Ectodermal cell (in vitro differentiated cells): ENCODE results near the gene RGR.
"Not testable (repeated sequence)": the region's sequence is repeated elsewhere in the genome, so short reads cannot be mapped to it uniquely, and the experiment has no call there.

Experiments used
- H3K27ac ChIP-seq: 2 replicates; pipeline ENCODE4 v1.7.0; 2013; ENCODE audit warnings: mild to moderate bottlenecking, low read depth, low read length; ENCODE audit not compliant: insufficient read depth, poor library complexity, severe bottlenecking
- H3K27me3 ChIP-seq: 2 replicates; pipeline ENCODE4 v1.7.0; 2013; ENCODE audit warnings: mild to moderate bottlenecking, low read length; ENCODE audit not compliant: insufficient read depth, control insufficient read depth, poor library complexity, severe bottlenecking
- H3K36me3 ChIP-seq: one replicate; pipeline ENCODE4 v1.7.0; 2013; ENCODE audit warnings: low read length; ENCODE audit not compliant: control insufficient read depth, insufficient read depth
- H3K4me1 ChIP-seq: one replicate; pipeline ENCODE4 v1.7.0; 2013; ENCODE audit warnings: low read length; ENCODE audit not compliant: control insufficient read depth, insufficient read depth
- H3K4me3 ChIP-seq: 2 replicates; pipeline ENCODE4 v1.7.0; 2013; ENCODE audit warnings: low read depth, low read length, control low read depth; ENCODE audit not compliant: insufficient read depth
- H3K9me3 ChIP-seq: 2 replicates; pipeline ENCODE4 v1.7.0; 2013; ENCODE audit warnings: mild to moderate bottlenecking, low read length, moderate library complexity; ENCODE audit not compliant: control insufficient read depth
- WGBS, 2 experiments: methylation state at CpG; one replicate each; pipeline ENCODE4 v1.1.7; 2013; ENCODE audit warnings: missing lambda C conversion rate in 2 of 2; 5-methylcytosine and 5-hydroxymethylcytosine counted together

RGR gene

DNA sequence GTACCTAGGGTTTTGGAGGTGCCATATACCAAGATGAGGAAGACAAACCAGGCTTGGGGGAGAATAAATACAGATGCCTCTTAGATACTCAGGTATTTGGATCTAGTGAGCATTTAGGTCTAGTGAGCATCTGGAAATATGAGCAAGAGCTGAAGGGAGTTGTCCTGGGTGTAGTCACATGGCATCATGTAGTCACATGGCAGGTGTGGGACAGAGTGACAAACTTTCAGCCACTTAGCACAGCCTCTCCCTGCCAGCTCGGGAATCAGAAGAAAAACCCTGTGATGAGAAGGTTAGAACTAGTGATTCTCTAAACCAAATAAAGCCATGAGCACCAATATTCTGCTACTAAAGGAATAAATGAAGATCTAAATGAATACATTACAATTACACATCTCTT is 24.3 kb downstream of the RGR start:
- H3K36me3 ChIP-seq = no peaks in the 10 kb centered on the region
- H3K4me3 ChIP-seq = no peak overlapping the region
- WGBS, 2 experiments = 63 to 100% methylated on average over 1 of the region's 1 CpG
- no peak overlapping the region for H3K27ac ChIP-seq
- no peaks in the 10 kb centered on the region for H3K9me3 ChIP-seq
- peaks cover 2% of the 10 kb centered on the region for H3K27me3 ChIP-seq
- H3K4me1 ChIP-seq = no peaks in the 10 kb centered on the region

- 76 to 93% methylated on average over 2 of the region's 2 CpGs for WGBS, 2 experiments
- no peaks in the 10 kb centered on the region for H3K36me3 ChIP-seq
- H3K27me3 ChIP-seq = no peaks in the 10 kb centered on the region
- H3K27ac ChIP-seq = no peak overlapping the region
- H3K4me3 ChIP-seq = no peak overlapping the region
- no peaks in the 10 kb centered on the region for H3K9me3 ChIP-seq
- no peaks in the 10 kb centered on the region for H3K4me1 ChIP-seq
Measured at GRCh38 chr10:84269773-84270172, 24.9 kb downstream of the RGR start.

DNA sequence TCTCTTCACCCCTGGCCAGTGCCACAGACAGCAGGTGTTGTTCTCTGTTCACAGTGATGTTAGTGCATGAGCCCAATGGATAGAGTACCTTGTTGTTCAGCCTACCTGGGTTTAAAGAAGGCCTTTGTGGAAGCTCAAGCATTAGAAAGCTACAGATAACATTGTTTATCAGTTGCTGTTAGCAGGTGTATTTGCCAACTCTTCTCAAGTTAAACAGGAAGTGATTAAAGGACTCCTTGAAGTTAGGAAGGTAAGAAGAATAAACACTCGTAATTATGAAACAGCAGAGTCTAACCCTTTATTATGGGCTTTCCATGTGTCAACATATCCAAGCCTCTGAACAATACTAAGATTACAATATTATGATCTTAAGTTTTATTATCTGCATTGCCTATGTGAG is 25.9 kb downstream of the RGR start:
- WGBS, 2 experiments = 92% methylated on average over 1 of the region's 1 CpG; no CpG with 5 or more reads in 1 of the 2 experiments
- Histone ChIP-seq H3K4me1 (no peaks in the 10 kb centered on the region), H3K4me3 (no peak overlapping the region), H3K27me3 (no peaks in the 10 kb centered on the region), H3K9me3 (no peaks in the 10 kb centered on the region), H3K27ac (no peak overlapping the region), H3K36me3 (no peaks in the 10 kb centered on the region)

DNA sequence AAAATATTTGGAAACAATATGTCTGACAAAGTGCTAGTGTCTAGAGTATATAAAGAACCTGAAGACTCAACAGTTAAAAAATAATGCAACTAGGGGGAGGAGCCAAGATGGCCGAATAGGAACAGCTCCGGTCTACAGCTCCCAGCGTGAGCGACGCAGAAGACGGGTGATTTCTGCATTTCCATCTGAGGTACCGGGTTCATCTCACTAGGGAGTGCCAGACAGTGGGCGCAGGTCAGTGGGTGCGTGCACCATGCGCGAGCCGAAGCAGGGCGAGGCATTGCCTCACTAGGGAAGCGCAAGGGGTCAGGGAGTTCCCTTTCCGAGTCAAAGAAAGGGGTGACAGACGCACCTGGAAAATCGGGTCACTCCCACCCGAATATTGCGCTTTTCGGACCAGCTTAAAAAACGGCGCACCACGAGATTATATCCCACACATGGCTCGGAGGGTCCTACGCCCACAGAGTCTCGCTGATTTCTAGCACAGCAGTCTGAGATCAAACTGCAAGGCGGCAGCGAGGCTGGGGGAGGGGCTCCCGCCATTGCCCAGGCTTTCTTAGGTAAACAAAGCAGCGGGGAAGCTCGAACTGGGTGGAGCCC is 35.1 kb downstream of the RGR start:
- not testable (repeated sequence) for H3K4me1 ChIP-seq, H3K9me3 ChIP-seq, H3K27ac ChIP-seq, H3K27me3 ChIP-seq, H3K4me3 ChIP-seq, H3K36me3 ChIP-seq
- 44 to 47% methylated on average over 27 to 31 of the region's 31 CpGs for WGBS, 2 experiments

- H3K27me3 ChIP-seq = peaks cover 3% of the 10 kb centered on the region
- H3K4me3 ChIP-seq = no peak overlapping the region
- no peaks in the 10 kb centered on the region for H3K9me3 ChIP-seq
- H3K27ac ChIP-seq = no peak overlapping the region
- no peaks in the 10 kb centered on the region for H3K4me1 ChIP-seq
- no peaks in the 10 kb centered on the region for H3K36me3 ChIP-seq
Measured at GRCh38 chr10:84286695-84287094, 41.8 kb downstream of the RGR start.

GRCh38 chr10:84288151-84288550 is 43.3 kb downstream of the RGR start:
- Histone ChIP-seq H3K4me1 (no peaks in the 10 kb centered on the region), H3K27me3 (peaks cover 3% of the 10 kb centered on the region), H3K36me3 (no peaks in the 10 kb centered on the region), H3K4me3 (no peak overlapping the region), H3K9me3 (no peaks in the 10 kb centered on the region), H3K27ac (no peak overlapping the region)
- WGBS, 2 experiments = 93 to 100% methylated on average over 1 of the region's 1 CpG

DNA sequence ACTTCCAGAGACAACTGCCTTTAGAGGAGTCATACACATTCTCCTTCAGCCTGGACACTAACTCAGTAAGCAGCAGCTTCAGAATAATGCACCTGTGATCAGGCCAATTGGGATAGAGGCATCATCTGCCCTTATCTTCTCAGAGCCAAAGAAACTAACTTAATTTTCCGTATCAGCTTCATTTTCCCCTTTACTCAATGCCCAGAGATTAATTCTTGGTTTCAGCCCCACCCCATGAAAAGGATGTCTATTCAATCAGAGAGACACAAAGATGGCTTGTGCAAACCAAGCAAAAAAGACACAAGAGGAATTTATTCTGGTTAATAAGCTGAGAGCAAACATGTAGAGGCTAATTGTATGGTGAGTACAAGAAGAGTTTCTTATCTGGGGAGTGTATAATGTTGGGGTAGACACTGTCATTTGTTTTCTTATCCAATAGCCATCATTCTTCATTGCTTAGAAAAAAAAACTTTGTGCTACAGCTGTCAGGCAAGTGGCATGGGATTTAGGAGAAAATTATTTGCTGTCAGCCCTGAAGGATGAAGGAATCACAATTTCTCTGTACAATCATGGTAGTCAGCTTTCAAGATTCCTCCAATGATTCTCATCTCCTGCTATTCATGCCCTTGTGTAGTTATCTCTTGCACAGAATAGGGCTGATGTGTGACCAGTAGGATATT is 44.8 kb downstream of the RGR start:
- H3K9me3 ChIP-seq = no peaks in the 10 kb centered on the region
- no peak overlapping the region for H3K27ac ChIP-seq
- 85 to 94% methylated on average over 1 of the region's 1 CpG for WGBS, 2 experiments
- no peaks in the 10 kb centered on the region for H3K36me3 ChIP-seq
- H3K27me3 ChIP-seq = peaks cover 3% of the 10 kb centered on the region
- H3K4me3 ChIP-seq = no peak overlapping the region
- no peaks in the 10 kb centered on the region for H3K4me1 ChIP-seq

- Histone ChIP-seq H3K36me3 (no peaks in the 10 kb centered on the region), H3K9me3 (no peaks in the 10 kb centered on the region), H3K27ac (no peak overlapping the region), H3K4me3 (no peak overlapping the region), H3K27me3 (peaks cover 3% of the 10 kb centered on the region), H3K4me1 (no peaks in the 10 kb centered on the region)
- WGBS, 2 experiments = 87 to 90% methylated on average over 3 of the region's 3 CpGs
Measured at GRCh38 chr10:84290235-84290634, 45.4 kb downstream of the RGR start.

GRCh38 chr10:84291384-84291783 is 46.5 kb downstream of the RGR start:
- no peaks in the 10 kb centered on the region for H3K4me1 ChIP-seq
- 73 to 80% methylated on average over 1 of the region's 1 CpG for WGBS, 2 experiments
- H3K4me3 ChIP-seq = no peak overlapping the region
- no peaks in the 10 kb centered on the region for H3K36me3 ChIP-seq
- peaks cover 3% of the 10 kb centered on the region for H3K27me3 ChIP-seq
- no peak overlapping the region for H3K27ac ChIP-seq
- no peaks in the 10 kb centered on the region for H3K9me3 ChIP-seq

GRCh38 chr10:84292502-84292901 is 47.6 kb downstream of the RGR start:
- H3K4me1 ChIP-seq = no peaks in the 10 kb centered on the region
- no peak overlapping the region for H3K4me3 ChIP-seq
- H3K9me3 ChIP-seq = no peaks in the 10 kb centered on the region
- H3K36me3 ChIP-seq = no peaks in the 10 kb centered on the region
- peaks cover 3% of the 10 kb centered on the region for H3K27me3 ChIP-seq
- WGBS, 2 experiments = 95 to 96% methylated on average over 2 of the region's 2 CpGs
- H3K27ac ChIP-seq = no peak overlapping the region
